ENCODE data around the gene MUC12. TPM values are rescaled to one million over a fixed set of nuclear protein-coding genes. Genes with fewer than 3 reads are reported as not detected.

Gene MUC12
- total RNA-seq, 4 donors from 2014 or later: 0.11 TPM; not detected in 3

- intact Hi-C loops (cut with DNase I): no loop called here
- no peak overlapping the region for H3K27ac ChIP-seq
- 67% methylated on average over 1 of the region's 14 CpGs for WGBS, 2 donors
- DNase-seq: no peak
- no peak overlapping the region for H3K4me3 ChIP-seq
- H3K4me1 ChIP-seq: peaks cover 6 to 12% (median 9%) of the 10 kb centered on the region in 3 donors
- no peaks in the 10 kb centered on the region for H3K36me3 ChIP-seq
- peaks cover 0 to 41% (median 0%) of the 10 kb centered on the region in 4 donors for H3K27me3 ChIP-seq
- H3K9me3 ChIP-seq: no peaks in the 10 kb centered on the region
- TF ChIP-seq POLR2A (IDR thresholded peaks at IDR 0.05) (no peak), CTCF (IDR thresholded peaks at IDR 0.05) (no peak)
Observed at GRCh38 chr7:101018271-101019167, 49.2 kb downstream of the MUC12 start.

GRCh38 chr7:101020444-101020843 lies 51.1 kb downstream of the MUC12 start:
- no peak for DNase-seq
- Histone ChIP-seq H3K36me3 (no peaks in the 10 kb centered on the region), H3K9me3 (no peaks in the 10 kb centered on the region), H3K4me3 (no peak overlapping the region), H3K4me1 (peaks cover 6 to 12% (median 9%) of the 10 kb centered on the region in 3 donors), H3K27ac (no peak overlapping the region), H3K27me3 (peaks cover 0 to 40% (median 0%) of the 10 kb centered on the region in 4 donors)
- TF ChIP-seq CTCF (IDR thresholded peaks at IDR 0.05): no peak
- TF ChIP-seq POLR2A (IDR thresholded peaks at IDR 0.05): no peak
- 70 to 83% methylated on average over 2 to 6 of the region's 8 CpGs for WGBS, 2 donors
- intact Hi-C loops (cut with DNase I): no loop called here

GRCh38 chr7:101021703-101022102 lies 52.3 kb downstream of the MUC12 start:
- Histone ChIP-seq H3K4me1 (peaks cover 6 to 11% (median 7%) of the 10 kb centered on the region in 3 donors), H3K36me3 (no peaks in the 10 kb centered on the region), H3K27me3 (peaks cover 0 to 28% (median 0%) of the 10 kb centered on the region in 4 donors), H3K9me3 (no peaks in the 10 kb centered on the region), H3K27ac (no peak overlapping the region), H3K4me3 (no peak overlapping the region)
- WGBS, 2 donors: 49 to 55% methylated on average over 2 to 3 of the region's 3 CpGs
- no peak for TF ChIP-seq POLR2A (IDR thresholded peaks at IDR 0.05)
- TF ChIP-seq CTCF (IDR thresholded peaks at IDR 0.05): no peak
- intact Hi-C loops (cut with DNase I): no loop called here
- DNase-seq: no peak

- Histone ChIP-seq H3K4me3 (no peak overlapping the region), H3K9me3 (no peaks in the 10 kb centered on the region), H3K36me3 (no peaks in the 10 kb centered on the region), H3K27ac (no peak overlapping the region), H3K4me1 (no peaks in the 10 kb centered on the region), H3K27me3 (peaks cover 0 to 14% (median 0%) of the 10 kb centered on the region in 4 donors)
- TF ChIP-seq CTCF (IDR thresholded peaks at IDR 0.05) (no peak), POLR2A (IDR thresholded peaks at IDR 0.05) (no peak)
- intact Hi-C loops (cut with DNase I): no loop called here
- DNase-seq: no peak
- WGBS, 2 donors: 40 to 62% methylated on average over 2 of the region's 2 CpGs
Observed at GRCh38 chr7:101023839-101024238, 54.5 kb downstream of the MUC12 start.

GRCh38 chr7:101031082-101031481 lies 61.7 kb downstream of the MUC12 start:
- intact Hi-C loops (cut with DNase I): no loop called here
- Histone ChIP-seq H3K36me3 (no peaks in the 10 kb centered on the region), H3K4me1 (no peaks in the 10 kb centered on the region), H3K27ac (no peak overlapping the region), H3K27me3 (peaks cover 0 to 23% (median 0%) of the 10 kb centered on the region in 4 donors), H3K9me3 (no peaks in the 10 kb centered on the region), H3K4me3 (no peak overlapping the region)
- 8 to 13% methylated on average over 7 of the region's 7 CpGs for WGBS, 2 donors
- no peak for DNase-seq
- TF ChIP-seq CTCF (IDR thresholded peaks at IDR 0.05) (no peak), POLR2A (IDR thresholded peaks at IDR 0.05) (no peak)

All from esophagus squamous epithelium (tissue), 5 donors.